GM18517 (cell line): ENCODE results near the gene CAPZA2.

Experiments
- ATAC-seq: cut with Tn5 transposase; IDR thresholded peaks from one replicate; pipeline ENCODE4 v1.9.1; 2021; ENCODE audit warnings: mild to moderate bottlenecking, moderate library complexity; ENCODE audit not compliant: unreplicated experiment

Gene CAPZA2

DNA sequence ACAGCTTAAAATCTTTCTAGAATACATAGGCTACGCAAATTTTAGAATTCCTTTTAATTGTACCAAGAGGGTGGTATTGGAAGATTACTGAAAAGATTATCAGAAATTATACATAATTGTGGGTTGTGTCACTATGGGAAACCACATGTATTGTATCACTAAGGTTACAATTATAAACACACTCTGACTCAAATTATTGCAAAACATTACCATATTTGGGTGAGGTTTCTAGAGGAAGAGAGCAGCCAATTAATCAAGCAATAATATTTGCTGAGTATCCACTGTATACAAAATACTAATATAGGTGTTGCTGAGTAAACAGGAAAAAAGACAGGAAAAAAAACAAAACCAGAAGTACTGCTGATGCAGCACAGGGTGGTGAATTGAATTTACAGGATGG, 3.1 kb upstream of the CAPZA2 start:
- no peak for ATAC-seq

DNA sequence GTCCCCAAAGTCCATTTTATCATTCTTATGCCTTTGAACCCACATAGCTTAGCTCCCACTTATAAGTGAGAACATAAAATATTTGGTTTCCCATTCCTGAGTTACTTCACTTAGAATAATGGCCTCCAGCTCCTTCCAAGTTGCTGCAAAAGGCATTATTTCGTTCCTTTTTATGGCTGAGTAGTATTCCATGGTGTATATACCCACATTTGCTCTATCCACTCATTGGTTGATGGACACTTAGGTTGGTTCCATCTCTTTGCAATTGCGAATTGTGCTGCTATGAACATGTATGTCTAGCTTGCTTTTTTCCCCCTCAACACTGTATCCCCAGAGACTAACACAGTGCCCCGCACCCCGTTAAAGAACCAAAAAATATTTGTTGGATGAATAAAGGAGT, 670 bp upstream of the CAPZA2 start:
- ATAC-seq: no peak

DNA sequence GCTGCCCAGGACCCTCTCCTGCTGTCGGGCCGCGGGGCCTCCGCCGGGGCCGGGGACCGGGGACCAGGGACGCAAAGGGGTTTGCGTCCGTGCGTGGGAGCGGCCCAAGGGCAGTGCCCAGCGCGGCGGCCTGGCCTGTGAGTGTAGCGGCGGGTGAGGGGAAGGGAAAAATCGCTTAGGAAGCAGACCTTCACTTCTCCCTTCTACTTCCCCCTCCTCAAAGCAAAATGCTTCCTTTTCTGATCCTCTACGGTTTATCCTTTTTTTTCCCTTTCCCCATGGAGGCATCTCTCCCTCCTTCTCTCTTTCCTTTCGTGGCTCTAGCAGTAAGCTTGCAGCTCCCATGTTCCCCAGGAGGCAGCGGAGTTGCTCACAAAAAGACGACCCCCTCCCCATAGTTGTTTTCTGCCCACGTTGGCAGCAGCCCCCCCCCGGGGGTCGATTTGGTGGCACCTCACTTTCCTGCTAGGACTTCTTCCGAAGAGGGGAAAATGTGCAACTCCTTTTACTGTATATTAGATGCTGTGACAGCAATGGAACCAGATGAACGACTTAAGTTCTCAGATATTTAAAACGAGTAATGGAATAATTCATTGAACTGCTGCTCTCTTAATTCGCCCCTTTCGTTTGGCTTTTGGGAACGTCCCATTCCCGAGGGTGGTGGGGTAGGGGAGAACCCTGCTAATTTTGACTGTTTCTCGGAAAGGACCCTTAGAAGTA, 724 bp downstream of the CAPZA2 start:
- peak; percentile 39 for ATAC-seq

DNA sequence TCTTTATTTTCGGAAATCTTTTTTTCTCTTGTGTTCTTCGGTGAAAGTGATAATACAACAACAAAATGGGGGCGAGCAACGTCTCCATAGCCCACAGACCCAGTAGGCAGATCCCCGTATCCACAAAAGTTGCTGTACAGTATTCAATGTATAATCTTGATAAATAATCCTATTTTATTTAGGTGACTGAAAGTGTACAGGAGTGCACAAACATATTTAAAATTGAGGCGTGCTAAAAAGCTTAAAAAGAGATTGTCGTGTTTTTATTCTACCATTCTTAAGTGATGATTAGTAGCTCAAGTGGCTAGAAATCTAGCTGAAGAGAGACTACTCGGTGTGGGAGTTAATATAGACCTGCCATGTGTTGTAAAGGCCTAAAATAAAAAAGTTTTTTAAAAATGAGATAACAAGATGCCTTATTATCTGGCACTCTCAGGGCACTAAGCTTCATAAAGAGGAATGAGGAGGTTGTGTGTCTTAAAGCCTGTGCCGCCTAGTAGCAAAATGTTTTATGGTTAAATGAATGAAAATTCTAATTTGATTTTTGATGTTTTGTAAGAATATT, 1.6 kb downstream of the CAPZA2 start:
- ATAC-seq: no peak

DNA sequence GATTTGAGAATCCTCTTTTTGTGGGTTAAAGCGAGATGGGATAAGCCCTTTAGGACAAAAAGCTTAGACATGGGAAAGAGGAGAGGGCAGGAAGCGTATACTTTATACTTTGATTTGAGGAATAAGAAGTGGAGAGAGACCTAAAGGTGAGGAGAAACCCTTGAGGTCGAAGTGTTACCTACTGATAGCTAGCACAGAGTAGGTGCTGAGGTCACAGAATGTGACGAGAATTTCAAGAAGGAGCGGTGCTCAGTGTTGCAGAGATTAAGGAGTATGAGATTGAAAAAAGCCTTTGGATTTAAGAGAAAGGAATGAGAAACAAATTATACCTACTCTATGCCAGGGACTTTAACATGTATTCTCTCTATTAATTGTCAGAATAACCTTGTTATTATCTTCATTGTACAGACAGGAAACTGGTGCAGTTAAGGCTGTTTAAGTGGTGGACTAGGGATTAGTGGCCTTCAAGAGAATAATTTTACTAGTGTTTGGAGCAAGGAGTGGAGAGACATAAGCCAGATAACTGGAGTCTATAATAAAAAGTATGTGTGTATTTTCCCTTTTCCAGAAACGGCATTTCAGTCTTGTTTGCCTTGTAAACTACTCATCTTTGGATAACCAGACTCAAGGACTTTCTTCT, 8.8 kb downstream of the CAPZA2 start:
- no peak for ATAC-seq

DNA sequence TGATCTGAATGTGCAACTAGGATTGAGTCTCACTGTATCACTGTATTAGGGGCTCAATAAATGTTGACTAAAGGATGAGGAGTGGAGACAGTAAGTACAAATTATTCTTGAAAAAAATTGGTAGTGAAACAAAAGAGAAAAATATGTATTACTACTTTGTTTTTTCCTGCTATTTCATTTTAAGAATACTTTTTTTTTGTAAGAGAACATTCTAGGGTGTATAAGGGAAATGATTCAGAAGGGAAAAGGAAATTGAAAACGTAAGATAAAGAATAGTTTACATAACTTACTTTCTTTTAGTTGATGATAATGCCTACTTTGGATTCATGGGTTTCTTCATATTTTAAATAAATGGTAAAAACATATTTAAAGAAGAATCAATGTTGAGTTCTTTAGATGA, 9.6 kb downstream of the CAPZA2 start:
- no peak for ATAC-seq

DNA sequence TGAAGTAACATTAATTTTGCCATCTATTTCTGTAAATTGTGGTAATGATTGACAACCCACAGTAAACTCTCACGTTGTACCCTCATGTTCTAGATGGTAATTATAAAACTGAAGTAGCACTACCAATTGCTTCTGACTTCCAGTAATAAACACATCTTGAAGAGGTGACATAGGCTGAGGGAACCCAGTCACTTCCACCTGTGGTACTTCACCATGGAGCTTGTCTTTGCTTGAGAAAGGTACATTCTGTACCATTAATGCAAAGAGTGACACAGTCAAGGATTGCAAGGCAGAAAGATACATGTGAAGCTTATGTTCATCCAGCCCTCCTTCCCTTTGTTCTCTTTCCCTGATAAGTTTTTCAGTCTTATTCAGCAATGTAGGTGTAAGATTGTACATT, 11.2 kb downstream of the CAPZA2 start:
- no peak for ATAC-seq

DNA sequence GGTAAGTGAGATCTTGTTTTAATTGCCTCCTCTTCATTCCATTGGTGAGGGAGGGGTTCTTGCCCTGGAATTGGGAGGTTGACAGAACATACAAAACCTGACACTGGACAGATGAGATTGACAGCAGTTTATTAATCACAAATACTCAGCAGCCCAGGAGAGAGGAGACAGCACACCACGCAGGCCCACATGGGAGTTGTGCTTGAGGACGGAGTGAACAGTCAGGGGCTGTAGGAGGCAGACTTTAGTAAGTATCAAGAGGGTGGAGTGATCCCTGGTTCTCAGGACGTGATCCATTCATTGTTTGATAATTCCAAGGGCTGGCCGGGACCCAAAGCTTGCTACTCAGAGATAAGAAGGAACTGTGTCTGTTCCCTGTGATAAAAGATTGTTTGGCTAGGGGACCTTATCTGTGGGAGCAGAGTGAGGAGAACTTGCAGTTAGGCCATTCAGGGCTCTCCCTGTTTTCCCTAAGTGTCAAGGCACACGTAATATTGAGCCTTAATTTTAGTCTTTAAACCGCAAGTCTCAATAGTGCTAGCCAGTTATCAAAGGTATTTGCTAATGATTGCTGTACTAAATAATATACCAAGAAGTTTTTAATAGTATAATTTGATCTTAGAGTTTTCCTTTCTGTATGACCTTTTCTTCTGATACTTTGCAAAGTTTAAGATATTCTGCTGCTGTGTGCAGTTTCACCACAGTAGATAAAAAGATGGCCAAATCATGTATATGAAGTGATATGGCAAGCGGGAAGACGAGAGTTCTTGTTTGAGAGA, 14.5 kb downstream of the CAPZA2 start:
- ATAC-seq: no peak

DNA sequence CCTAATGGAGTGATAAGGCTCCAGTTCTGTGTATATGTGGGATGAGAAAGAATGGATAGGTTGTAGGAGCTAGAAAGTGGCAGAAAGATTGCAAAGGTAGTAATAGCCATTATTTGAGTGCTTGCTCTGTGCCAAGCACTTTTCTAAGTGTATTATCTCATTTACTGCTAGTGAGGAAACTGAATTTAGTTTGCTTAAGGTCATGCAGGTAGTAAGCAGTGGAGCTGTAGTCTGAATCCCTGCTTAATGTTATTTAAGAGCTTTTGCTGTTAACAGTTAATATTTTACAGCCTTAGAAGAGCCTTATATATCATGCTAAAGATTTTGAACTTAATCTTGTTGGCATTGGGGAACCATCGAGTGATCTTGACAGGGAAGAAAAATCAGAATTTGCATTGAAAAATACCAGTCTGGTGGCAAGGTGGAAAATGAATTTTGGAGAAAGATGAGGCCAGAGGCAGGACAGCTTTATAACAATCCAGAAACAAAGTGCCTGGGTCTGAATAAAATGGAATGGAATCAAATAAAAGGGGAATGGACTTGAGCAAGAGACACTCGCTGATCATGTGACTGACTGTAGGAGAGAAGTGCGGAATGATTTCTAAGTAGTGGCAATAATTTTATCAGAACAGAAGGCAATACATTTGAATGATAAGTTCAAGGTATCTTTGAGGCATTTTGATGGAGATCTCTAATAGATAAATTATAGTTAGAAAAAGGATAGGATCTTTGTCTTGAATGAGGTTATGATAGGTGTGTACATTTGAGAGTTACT, 15.2 kb downstream of the CAPZA2 start:
- ATAC-seq: no peak

DNA sequence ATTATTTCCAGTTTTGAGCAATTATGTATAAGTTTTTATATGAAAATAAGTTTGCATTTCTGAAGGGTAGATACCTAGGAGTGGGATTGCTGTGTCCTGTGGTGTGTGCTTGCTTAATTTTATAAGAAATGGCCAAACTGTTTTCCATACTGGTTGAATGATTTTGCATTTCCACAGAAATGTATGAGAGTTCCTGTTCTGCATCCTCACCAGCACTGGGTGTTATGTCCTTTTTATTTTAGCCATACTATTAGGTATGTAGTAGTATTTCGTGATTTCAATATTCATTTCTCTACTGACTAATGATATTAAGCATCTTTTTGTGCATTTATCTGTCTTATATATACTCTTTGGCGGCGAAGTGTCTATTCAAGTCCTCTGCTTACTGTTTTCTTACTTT, 22.3 kb downstream of the CAPZA2 start:
- ATAC-seq: no peak

DNA sequence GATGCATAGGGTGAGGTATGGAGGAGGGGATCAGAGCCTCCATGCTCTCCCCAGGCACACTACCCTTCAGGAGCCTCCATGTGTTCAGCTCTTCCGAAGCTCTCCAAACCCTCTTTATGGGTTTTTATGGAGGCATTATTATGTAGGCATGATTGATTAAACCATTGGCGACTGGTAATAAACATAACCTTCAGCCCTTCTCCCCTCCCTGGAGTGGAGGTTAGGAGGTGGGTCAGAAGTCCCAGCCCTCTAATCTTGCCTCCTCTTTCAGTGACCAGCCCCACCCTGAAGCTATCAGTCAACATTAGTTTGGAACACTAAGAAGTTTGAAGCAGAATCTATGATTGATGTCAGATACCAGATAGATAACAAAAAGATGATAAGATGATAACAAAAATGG, 23.3 kb downstream of the CAPZA2 start:
- no peak for ATAC-seq

DNA sequence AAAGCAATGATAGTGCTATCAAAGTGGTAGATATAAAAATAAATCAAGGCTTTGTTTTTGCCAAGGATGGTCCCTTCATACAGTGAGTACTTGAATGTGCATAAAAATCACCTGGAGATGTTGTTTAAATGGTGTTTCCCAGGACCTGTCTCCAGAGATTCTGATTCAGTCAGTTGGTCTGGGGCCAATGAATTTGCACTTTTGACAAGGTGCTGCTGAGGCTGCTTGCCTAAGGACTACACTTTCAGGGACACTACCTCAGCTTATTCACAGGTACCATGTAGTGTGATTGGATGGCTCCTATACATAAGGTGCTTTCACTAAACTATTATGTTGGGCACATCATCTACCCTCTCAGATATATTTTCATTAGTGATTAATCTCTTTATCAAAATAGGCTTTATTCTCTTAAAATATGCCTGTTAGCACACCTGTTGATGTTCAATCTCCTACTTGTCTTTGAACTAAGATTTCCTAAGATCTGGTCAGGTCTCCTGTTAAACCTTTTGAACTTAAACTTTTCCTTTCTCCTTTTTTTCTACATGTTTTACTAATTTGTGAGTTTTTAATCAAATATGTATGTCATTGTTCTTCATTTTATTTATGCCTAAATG, 24.3 kb downstream of the CAPZA2 start:
- no peak for ATAC-seq

DNA sequence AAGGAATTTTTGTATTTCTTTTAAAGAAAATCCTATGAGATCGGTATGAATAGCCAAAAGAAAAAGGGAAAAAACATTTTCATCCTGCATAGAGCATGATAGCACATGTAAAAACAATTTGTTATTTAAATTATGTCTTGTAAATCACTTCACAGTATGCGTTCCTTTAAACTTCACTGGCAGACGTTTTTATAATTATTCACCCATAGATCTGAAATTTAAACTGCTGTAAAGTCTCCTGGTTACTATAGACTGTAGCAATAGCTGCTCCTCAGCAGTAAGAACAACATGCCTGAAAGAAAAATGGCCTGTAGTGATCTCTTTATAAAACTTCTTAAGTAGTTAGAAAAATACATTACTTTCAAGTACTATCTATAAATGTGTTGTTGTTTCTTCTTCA, 26.5 kb downstream of the CAPZA2 start:
- ATAC-seq: no peak

DNA sequence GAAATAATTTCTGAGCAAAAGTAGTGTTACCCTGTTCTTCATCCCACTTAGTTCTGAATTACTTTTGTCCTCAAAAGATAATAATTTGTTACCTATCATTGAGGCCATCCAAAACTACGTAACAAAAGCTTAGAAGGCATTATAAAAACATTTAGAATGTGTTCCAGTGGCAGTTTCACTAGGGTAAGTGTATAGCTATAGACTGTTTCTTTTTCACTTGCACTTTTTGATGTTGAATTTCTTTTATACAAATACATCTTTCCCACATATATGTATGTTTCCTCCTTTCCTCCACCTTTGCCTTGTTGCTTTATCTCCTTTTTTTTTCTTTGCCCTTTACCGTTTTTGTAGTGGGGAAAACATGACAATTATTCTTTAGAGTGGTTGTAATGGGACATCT, 33.5 kb downstream of the CAPZA2 start:
- no peak for ATAC-seq

DNA sequence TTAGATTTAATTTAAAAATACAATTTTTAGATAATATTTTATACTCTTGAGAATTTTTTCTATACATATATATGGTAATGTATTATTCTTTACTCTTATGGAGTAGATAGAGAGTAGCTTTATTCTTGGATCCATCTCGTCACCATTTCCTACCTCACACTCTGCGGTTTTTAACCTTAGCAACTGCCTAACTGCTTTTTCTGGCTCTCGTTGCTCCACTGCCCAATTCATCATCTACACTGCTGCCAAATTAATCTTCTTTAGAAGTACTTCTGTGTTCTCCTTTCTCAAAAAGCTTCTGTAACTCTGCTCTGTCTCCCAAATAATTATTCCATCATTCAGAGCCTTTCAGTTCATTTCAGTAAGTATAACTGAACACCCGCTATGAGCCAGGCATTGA, 35.3 kb downstream of the CAPZA2 start:
- ATAC-seq: no peak

DNA sequence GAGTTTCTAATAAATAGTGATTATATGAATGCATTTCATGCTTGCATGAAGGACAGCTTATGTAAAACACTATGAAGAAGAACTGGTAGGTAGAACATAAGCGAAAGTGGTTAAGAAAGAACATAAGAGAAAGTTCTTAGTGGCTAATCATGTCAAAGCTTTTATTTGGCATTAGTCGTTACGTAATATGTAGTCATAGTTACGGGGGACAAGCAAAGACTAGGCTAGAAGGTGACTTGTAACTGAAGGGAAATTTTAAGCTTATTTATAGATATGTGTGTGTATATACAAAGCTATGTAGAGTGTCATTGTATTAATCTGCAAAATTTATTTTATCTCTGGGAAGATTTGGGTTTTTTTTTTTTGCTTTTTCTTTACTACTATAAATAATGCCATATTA, 36.9 kb downstream of the CAPZA2 start:
- no peak for ATAC-seq

DNA sequence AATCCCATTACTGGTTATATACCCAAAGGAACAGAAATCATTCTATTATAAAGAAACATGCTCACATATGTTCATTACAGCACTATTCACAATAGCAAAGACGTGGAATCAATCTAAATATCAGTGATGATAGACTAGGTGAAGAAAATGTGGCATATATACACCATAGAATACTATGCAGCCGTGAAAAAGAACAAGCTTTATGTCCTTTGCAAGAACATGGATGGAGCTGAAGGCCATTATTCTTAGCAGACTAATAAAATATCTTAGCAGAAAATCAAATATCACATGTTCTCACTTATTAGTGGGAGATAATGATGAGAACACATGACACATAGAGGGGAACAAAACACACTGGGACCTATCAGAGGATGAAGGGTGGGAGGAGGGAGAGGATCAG, 38.8 kb downstream of the CAPZA2 start:
- no peak for ATAC-seq

DNA sequence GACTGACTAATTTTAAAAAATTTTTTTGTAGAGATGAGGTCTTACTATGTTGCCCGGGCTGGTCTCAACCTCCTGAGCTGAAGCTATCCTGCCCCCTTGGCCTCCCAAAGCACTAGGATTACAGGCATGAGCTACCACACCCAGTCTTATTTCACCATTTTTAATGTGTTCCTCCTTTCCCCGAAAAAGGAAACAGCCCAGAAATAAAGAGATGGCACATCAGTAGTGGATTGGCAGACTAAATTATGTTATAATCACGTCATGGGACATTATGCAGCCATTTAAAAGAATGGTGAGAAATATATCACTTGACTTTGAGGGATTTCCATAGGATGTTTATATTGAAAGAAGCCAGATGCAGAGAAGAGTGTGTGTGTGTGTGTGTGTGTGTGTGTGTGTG, 40.5 kb downstream of the CAPZA2 start:
- no peak for ATAC-seq

DNA sequence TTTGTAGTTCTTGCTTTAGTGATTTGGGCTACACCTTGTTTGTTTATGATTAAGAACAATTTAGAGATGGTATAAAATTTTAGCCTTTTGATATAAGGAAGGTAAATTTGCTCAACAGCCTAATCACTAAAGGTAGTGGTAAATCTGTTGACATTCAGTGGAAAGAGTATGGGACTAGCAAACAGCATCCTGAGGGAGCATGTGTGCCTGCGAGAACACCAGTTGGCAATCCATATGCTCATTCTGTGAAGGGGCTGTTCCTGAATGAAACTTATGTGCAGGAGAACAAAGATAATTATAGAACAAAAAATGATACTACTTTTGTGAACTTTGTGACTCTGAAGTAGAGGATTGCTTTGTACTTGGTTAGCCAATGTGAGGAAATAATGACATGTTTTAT, 44.0 kb downstream of the CAPZA2 start:
- ATAC-seq: no peak

DNA sequence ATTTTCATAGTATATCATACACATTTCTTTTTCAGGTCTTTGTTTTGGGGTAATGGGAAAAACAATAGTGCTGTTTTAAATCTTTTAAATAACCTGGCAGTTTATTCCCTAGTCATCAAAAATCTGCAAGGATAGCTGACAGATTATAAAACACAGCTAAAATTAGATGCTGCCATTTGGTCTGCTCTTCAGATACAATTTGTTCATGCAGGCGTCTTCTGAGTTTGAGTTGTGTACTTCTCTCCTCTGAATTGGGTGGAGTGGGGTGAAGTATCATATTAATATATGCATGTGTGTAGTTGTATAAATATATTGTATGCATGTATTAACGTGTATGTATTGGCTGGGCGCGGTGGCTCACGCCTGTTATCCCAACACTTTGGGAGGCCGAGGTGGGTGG, 48.0 kb downstream of the CAPZA2 start:
- ATAC-seq: no peak

DNA sequence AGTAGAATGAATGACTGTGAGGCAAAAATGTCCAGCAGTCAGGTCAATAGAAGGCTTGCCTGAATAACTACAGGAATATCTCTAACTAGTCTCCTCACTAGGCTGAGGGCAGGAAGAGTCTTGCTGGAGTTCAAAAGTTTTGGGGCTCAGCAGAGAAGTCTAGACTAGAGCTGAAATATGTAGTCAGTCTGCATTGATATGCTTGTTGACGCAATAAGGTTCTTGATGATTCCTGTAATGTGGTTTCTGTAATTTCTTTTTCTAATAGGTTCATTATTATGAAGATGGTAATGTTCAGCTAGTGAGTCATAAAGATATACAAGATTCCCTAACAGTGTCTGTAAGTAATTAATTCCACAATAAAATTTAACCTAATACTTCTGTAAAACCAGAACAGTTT, 49.4 kb downstream of the CAPZA2 start:
- no peak for ATAC-seq
